RPMI7951 (cell line): ENCODE results near the gene OPA3. TPM values are rescaled to one million over a fixed set of nuclear protein-coding genes. Genes with fewer than 3 reads are reported as not detected.
A peak's percentile ranks its signal among the peaks of the same experiment; 100 is the strongest.
"Not testable (repeated sequence)": the region's sequence is repeated elsewhere in the genome, so short reads cannot be mapped to it uniquely, and the experiment has no call there.

Experiments used
- DNase-seq: peaks from one replicate; pipeline ENCODE4 v3.0.0-alpha.2; 2012; ENCODE audit warnings: low read depth
- total RNA-seq: library from RNA; depleted of rRNA; stranded (reverse); fragments of >200 nt; shearing (Covaris generic); gene quantifications from 2 replicates; pipeline ENCODE4 v1.2.3, GENCODE V29; 2014

OPA3 gene
- total RNA-seq, 1 experiment from 2014 or later: 5.2 TPM

- no peak for DNase-seq
These were observed 62.3 kb downstream of the OPA3 start for GRCh38 chr19:45522010-45522941.

DNA sequence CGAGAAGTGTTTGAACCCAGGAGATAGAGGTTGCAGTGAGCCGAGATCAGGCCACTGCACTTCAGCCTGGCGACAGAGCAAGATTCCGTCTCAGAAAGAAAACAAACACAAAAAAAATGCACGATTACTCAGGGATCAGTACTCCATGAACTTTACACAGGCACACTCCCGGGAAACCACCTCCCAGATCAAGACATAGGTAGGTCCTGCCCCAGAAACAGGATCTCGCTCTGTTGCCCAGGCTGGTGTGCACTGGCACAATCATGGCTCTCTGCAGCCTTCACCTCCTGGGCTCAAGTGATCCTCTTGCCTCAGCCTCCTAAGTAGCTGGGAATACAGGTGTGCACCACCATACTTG, 66.2 kb downstream of the OPA3 start:
- DNase-seq: no peak

DNA sequence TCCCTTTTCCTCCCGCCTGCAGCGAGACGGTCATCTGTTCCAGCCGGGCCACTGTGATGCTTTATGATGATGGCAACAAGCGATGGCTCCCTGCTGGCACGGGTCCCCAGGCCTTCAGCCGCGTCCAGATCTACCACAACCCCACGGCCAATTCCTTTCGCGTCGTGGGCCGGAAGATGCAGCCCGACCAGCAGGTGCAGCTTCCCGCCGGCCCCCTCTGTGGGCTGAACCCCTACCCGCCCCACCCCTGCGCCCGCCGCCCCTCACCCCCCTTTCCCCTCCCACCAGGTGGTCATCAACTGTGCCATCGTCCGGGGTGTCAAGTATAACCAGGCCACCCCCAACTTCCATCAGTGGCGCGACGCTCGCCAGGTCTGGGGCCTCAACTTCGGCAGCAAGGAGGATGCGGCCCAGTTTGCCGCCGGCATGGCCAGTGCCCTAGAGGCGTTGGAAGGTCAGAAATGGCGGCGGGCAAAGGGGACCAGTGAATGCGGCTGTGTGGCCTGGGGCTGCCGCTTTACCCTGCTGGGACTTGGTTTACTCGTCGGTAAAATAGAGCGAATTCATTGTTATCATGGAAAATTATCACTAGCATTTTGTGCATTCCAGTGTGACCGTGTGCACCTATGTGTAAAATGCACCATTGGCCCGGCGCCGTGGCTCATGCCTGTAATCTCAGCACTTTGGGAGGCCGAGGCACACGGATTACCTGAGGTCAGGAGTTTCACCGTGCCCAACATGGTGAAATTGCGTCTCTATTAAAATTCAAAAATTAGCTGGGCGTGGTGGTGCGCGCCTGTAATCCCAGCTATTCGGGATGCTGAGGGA, 66.7 kb downstream of the OPA3 start:
- DNase-seq: no peak

DNA sequence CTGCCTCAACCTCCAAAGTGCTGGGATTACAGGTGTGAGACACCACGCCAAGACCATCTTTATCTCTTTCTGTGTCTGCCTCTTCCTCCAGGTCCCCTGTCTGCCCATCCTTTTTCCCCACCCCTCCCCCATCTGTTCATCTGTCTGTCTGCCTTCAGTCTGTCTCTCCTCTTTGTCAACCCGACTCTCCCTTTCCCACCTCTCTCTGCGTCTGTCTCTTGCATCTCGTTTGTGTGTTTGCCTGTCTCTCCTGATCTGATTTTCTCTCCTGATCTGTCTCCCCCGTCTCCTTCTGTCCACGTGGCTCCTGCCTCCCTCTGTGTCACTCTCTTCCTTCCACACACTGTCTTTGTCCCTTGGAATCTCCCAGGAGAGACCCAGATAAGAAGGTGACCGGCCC, 67.4 kb downstream of the OPA3 start:
- DNase-seq: no peak

- DNase-seq: no peak
These were observed 68.7 kb downstream of the OPA3 start for GRCh38 chr19:45515807-45516401.

GRCh38 chr19:45515081-45515624, 69.4 kb downstream of the OPA3 start:
- DNase-seq: no peak

DNA sequence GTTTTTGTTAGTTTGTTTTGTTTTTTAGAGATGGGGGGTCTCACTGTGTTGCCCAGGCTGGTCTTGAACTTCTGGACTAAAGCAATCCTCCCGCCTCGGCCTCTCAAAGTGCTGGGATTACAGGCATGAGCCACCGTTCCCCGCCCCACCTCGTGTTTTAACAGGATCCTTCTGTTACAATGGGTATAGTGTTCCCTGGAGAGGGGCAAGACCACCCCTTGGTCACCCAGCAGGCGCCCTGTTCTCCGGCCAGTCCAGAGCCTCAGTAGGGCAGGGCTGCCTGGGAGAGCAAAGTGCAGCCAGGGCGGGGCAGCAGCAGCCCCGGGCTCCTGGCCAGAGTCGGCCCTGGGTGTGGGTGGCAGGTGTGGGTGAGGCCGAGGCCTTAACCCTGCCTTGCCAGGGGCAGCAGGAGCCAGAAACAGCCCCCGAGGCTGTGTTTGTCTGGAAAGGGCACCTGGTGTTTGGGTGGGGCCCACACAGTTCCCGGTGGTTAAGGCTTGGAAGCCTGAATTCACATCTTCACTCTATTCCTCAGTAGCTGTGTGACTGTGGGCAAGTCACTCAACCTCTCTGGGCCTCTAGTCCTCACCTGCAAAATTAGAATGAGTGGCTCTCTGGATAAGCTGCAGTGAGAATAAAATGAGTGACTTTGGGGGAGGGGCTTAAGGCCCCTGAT, 70.1 kb downstream of the OPA3 start:
- DNase-seq: no peak

GRCh38 chr19:45512881-45513483, 71.6 kb downstream of the OPA3 start:
- no peak for DNase-seq

GRCh38 chr19:45511074-45511473, 73.5 kb downstream of the OPA3 start:
- no peak for DNase-seq

GRCh38 chr19:45510352-45510751, 74.2 kb downstream of the OPA3 start:
- DNase-seq: not testable (repeated sequence)

DNA sequence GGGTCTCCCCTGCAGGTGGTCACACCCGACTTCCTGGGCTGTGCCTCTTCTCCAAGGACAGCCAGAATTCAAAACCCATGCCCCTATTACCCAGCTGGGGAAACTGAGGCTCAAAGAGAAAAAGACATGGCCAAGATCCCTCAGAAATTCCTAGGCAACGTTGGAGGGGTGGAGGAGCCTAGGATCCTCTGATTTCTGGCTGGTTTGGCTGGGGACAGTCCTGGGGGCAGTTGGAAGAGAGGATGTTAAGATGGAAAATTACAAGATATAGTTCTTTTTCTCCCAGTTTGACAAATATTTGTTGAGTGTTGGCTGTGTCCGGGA, 74.9 kb downstream of the OPA3 start:
- no peak for DNase-seq

DNA sequence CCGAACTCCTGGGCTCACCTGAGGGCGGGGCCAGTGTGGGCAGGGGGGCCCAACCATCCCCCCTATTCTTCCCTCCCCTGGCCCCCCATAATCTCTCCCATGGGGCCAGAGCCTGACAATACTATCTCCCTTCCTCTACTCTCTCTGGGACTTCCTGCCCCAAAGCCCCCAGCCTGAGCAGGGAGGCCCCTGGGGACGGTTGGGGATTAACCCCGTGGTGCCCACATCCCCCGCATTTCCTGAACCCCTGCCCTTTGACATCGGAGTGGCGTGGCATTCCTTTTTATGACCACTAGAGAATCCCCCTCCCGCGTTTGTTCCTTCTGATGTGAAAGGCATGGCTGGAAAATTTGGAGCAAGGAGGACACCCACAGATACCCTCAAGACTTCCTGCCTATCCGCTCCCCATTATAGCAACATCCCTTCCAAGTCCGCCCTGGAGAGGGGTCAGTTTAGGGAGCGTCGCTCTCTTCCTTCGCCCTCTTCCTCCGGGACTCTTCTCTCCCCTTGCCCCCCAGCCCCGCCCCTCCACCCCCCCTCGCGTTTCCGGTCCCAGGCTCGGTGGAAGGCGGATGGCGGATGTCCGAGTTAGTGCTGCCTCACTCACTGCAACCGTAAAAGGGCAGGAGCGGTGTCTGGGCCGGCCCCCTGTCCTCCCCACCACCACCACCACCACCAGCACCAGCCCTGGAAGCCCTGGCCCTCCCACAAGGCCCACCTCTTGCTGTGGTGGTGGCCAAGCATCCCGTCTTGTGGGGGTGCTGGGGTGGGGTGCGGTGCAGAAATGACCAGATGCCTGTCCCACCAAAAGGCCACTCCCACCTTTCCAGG, 75.5 kb downstream of the OPA3 start:
- peak; percentile 87 for DNase-seq

GRCh38 chr19:45508417-45508860, 76.2 kb downstream of the OPA3 start:
- peak; percentile 35 for DNase-seq

DNA sequence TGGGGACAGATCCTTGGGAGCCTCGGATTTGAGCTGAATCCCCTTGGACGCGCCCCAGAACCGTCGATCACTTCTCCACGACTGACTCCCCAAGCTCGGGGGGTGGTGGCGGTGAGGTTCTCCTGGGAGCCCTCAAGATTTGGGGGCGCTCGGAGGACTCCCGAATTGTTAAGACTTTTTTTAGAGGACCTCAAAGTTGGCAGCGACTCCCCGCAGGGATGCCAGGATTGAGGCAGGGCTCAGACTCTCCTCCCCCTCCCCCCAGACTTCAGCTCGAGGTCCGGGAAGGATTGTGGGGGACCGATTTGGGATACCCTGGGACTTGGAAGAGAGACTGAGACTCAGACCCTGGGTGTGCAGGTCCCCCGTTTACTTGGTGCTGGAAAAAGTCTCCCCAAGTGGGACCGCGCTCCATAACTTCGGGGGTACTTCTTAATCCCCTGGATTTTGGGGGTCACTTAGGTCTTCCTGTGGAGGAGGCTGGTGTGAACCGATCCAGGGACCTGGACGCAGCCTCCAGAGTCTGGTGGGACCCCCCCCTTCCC, 76.7 kb downstream of the OPA3 start:
- peak; percentile 31 for DNase-seq

DNA sequence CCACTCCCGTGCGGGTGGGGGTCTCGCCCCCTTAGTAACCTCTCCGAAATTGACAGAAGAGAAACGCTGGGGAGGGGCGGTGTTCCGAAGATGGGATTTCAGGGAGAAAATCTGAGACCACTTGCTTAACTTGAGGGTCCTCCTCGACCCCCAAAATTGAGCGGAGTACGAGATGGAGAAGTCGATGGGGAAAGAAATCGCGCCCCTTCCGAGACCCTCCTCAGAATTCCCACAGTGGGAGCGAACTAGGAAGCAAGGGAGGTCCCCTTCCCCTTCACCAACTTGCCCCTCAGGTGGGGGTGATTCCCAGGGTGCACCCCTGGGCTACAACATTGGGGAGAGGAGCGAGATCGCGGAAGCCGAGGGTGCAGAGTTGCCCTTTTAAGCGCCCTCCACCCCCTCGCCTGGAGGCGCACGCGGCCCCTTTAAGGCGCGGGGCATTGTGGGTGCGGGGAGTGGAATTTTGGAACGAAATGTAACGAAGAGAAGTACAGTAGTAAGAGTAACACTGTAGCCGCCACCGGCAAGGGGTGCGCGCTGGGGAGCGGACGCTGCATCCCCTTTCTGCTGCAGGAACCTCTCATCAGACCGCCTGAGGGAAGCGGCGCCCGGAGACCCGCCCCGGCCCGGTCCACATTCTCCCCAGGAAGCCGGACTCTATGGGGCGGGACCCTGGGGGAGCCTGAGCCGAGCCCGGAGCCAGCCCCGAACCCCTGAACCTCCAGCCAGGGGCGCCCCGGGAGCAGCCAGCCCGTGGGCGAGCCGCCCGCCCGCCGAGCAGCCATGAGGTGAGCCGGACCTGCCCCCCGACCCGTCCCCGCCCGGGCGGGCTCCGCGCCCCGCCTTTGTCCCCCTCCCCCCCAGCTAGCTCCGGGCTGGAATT, 77.4 kb downstream of the OPA3 start, which contains the start of gene VASP:
TSS of gene VASP (plus strand) at position 491 of the 883 bp plus-strand sequence. CDS start at position 784, 293 bp downstream.
- DNase-seq: peak; percentile 90

- DNase-seq: peak; percentile 90
These were observed 78.2 kb downstream of the OPA3 start for GRCh38 chr19:45506246-45506988.

DNA sequence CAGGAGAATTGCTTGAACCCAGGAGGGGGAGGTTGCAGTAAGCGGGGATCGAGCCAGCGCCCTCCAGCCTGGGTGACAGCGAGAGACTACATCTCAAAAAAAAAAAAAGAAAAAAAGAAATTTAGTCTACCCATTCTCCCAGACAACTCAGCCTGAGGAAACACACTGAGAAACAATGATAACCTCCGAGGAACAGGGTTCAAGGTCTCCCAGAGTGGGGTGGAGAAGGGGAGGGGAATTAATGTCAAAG, 78.7 kb downstream of the OPA3 start:
- DNase-seq: no peak
